Fibroblast of skin of scalp (primary cell): ENCODE data around the gene SPRR2D.
"Not testable (repeated sequence)": the region's sequence is repeated elsewhere in the genome, so short reads cannot be mapped to it uniquely, and the experiment has no call there.

Experiments
- DNase-seq: peaks from one replicate; pipeline ENCODE4 v3.0.0-alpha.2; 2013

The SPRR2D gene

GRCh38 chr1:153011235-153011758, 29.6 kb downstream of the SPRR2D start:
- DNase-seq, result not testable (repeated sequence)

DNA sequence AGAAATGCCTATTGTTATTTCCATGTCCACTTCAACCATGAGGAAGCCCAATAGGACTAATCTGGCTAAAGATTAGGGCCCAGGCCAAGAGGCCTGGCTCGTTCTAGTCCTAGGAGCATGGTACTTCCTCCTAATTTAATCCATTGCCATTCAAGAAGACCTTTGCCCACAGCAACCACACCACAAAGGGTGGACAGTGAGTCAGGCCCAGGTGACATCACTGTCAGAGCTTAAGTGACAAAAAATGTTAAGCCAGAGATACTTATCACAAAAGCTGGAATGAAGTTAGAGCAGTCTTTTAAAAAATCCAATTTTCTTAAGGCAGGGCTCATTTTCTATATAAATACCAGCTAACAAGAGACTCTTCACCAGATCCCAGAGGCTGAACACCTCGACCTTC, 39.5 kb downstream of the SPRR2D start, which contains the start of gene SPRR3:
TSS of gene SPRR3 (plus strand) at position 368 of the 400 bp plus-strand sequence. CDS start 1,272 bp downstream, outside the sequence.
- DNase-seq, result no peak

DNA sequence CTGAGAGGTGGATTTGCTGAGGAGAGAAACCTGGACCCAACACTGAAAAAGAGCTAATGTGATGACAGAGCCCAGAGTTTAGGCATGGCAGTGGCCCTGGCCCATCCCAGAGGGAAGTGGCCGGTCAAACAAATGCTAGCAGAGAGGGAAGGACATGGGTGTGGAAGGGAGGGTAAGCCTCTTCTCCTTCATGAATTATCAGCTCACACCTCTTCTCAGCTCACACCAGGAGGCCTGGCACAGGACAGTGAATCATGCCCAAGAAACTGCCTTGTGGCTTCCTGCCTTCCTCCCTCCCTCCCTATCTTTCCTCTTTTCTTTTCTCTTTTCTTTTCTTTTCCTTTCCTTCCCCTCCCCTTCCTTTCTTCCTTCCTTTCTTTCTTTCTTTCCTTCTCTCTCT, 40.6 kb downstream of the SPRR2D start:
- DNase-seq, result no peak

DNA sequence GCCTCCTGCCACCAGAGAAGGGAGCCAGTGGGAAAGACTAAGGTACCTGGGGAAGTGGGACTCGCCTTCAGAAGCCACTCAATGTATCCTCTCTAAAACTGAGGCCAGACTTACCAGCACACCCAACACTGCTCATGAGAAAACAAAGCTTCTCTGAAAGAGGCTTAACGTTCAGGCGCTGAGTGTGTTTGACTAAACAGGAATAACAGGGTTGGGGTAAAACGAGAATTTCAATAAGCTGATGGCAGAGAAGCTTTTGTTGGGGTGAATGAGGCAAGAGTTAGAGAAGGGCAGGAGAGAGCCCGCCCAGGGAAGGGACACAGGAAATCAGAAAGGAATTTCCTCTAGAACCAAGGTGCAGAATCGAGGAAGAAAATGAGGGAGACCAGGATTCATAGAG, 41.1 kb downstream of the SPRR2D start:
- DNase-seq, result no peak

- no peak for DNase-seq
Measured at GRCh38 chr1:152998476-152998875, 42.4 kb downstream of the SPRR2D start.

DNA sequence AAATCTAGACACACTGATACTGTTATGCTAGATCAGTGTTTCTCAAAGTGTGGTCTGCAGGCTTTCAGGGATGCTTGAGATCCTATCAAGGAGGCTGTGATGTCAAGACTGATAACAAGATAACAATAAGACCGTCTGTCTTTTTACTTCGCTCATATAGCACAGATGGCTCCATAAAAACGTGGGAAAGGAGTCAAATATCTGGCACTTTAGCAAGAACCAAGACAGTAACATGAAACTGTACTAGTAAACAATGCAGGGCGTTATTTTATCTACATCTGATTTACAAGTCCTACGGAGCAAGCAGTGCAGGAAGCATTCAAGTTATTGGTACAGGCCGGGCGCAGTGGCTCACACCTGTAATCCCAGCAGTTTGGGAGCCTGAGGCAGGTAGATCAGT, 43.0 kb downstream of the SPRR2D start:
- DNase-seq, result no peak

- DNase-seq, result no peak
Measured at GRCh38 chr1:152996633-152997400, 44.1 kb downstream of the SPRR2D start.

DNA sequence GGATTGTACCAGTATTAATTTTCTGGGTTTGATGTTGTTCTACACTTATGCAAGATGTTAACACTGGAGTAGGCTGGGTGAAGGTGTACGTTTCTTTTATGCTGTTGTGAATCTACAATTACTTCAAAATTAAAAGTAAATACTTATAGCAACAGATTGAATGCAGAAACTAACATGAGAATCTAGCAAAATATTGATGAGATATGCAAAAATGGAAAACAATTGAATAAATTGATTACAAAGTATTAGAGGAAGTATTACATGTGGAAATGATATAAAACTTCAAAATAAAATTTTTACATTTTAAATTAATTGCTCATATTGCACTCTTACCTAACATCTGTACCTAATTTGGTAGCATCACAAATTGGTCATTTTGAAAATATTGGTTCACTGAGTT, 45.1 kb downstream of the SPRR2D start:
- no peak for DNase-seq

DNA sequence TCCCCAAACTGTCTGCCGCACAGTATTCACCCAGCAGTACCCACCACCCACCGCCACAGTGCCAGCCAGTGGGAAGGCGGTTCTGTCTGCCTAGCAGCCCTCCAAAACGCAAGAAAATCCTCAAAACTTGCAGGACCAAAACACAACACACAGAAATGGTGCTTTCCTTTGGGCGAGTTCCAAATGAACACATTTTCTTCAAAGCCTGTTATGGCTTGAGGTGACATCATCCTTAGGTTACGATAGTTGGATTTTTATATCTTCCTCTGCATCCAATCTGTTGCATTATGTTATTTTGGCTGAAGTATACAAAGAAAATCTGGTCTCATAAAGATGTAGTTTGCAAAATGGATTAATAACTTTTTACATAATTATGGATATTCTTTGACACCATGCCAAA, 47.7 kb downstream of the SPRR2D start:
- no peak for DNase-seq
